Neural cell (in vitro differentiated cells): ENCODE data around the gene FADS1.

ENCODE experiments used
- EP300 ChIP-seq: fragments of 450-650 bp; conservative IDR thresholded peaks from 2 replicates; pipeline ENCODE4 v1.6.1; 2014; ENCODE audit warnings: antibody characterized with exemption, mild to moderate bottlenecking, moderate library complexity; ENCODE audit not compliant: poor library complexity, severe bottlenecking
- EZH2 ChIP-seq: fragments of 200-600, 300-800 bp; shearing (Covaris generic), sonication (generic); IDR thresholded peaks from 2 replicates; pipeline ENCODE4 v1.6.1; 2014; ENCODE audit warnings: antibody characterized with exemption, low read length, borderline replicate concordance, mild to moderate bottlenecking; ENCODE audit not compliant: insufficient read depth, poor library complexity, severe bottlenecking
- MXI1 ChIP-seq: fragments of 450-650 bp; conservative IDR thresholded peaks from 2 replicates; pipeline ENCODE4 v1.6.1; 2014; ENCODE audit warnings: antibody characterized with exemption, mild to moderate bottlenecking; ENCODE audit not compliant: poor library complexity, severe bottlenecking
- POLR2AphosphoS5 ChIP-seq: IDR thresholded peaks from 2 replicates; pipeline ENCODE4 v1.6.1; 2012
- RAD21 ChIP-seq: fragments of 450-650 bp; conservative IDR thresholded peaks from 2 replicates; pipeline ENCODE4 v1.6.1; 2014; ENCODE audit warnings: antibody characterized with exemption, mild to moderate bottlenecking, moderate library complexity
- SMC3 ChIP-seq: fragments of 450-650 bp; conservative IDR thresholded peaks from 2 replicates; pipeline ENCODE4 v1.6.1; 2014; ENCODE audit warnings: antibody characterized with exemption, mild to moderate bottlenecking, moderate library complexity; ENCODE audit not compliant: poor library complexity
- TAF1 ChIP-seq: IDR thresholded peaks from 2 replicates; pipeline ENCODE4 v1.6.1; 2012; ENCODE audit warnings: low read depth
- TF ChIP-seq, protein P1 (sequence below): fragments of 450-650 bp; IDR thresholded peaks from 2 replicates; pipeline ENCODE4 v1.5.1; 2014; ENCODE audit warnings: antibody characterized with exemption, mild to moderate bottlenecking, moderate library complexity; ENCODE audit not compliant: poor library complexity, severe bottlenecking
- TF ChIP-seq, protein P2 (sequence below): IDR thresholded peaks from 2 replicates; pipeline ENCODE4 v1.6.1; 2012; ENCODE audit warnings: borderline replicate concordance

DNA sequence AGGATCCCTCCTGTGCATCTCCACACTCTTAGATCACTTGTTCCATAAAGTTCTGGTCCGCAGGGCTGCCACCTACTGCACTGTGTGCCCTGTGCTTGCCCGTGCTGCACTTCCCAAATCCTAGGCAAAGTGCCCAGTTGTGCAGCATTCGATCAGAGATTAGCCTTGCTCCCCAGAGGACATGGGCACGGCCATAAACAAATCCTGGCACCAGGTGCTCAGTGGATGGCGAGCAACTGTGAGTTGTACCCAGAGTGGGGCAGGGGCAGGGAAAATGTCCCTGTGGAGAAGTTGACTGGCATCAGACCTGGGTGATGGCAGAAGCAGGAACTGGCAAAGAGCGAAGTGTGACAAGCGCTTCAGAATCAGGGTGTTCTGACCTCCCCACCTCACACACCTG is 16.0 kb upstream of the FADS1 start:
- TF ChIP-seq, protein P1, sequence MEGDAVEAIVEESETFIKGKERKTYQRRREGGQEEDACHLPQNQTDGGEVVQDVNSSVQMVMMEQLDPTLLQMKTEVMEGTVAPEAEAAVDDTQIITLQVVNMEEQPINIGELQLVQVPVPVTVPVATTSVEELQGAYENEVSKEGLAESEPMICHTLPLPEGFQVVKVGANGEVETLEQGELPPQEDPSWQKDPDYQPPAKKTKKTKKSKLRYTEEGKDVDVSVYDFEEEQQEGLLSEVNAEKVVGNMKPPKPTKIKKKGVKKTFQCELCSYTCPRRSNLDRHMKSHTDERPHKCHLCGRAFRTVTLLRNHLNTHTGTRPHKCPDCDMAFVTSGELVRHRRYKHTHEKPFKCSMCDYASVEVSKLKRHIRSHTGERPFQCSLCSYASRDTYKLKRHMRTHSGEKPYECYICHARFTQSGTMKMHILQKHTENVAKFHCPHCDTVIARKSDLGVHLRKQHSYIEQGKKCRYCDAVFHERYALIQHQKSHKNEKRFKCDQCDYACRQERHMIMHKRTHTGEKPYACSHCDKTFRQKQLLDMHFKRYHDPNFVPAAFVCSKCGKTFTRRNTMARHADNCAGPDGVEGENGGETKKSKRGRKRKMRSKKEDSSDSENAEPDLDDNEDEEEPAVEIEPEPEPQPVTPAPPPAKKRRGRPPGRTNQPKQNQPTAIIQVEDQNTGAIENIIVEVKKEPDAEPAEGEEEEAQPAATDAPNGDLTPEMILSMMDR = no peak
- TF ChIP-seq TAF1 (no peak), MXI1 (no peak), RAD21 (no peak), EZH2 (no peak), EP300 (no peak), POLR2AphosphoS5 (no peak), SMC3 (no peak)
- TF ChIP-seq, protein P2, sequence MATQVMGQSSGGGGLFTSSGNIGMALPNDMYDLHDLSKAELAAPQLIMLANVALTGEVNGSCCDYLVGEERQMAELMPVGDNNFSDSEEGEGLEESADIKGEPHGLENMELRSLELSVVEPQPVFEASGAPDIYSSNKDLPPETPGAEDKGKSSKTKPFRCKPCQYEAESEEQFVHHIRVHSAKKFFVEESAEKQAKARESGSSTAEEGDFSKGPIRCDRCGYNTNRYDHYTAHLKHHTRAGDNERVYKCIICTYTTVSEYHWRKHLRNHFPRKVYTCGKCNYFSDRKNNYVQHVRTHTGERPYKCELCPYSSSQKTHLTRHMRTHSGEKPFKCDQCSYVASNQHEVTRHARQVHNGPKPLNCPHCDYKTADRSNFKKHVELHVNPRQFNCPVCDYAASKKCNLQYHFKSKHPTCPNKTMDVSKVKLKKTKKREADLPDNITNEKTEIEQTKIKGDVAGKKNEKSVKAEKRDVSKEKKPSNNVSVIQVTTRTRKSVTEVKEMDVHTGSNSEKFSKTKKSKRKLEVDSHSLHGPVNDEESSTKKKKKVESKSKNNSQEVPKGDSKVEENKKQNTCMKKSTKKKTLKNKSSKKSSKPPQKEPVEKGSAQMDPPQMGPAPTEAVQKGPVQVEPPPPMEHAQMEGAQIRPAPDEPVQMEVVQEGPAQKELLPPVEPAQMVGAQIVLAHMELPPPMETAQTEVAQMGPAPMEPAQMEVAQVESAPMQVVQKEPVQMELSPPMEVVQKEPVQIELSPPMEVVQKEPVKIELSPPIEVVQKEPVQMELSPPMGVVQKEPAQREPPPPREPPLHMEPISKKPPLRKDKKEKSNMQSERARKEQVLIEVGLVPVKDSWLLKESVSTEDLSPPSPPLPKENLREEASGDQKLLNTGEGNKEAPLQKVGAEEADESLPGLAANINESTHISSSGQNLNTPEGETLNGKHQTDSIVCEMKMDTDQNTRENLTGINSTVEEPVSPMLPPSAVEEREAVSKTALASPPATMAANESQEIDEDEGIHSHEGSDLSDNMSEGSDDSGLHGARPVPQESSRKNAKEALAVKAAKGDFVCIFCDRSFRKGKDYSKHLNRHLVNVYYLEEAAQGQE = no peak
